GM12878 (cell line): ENCODE data around the gene TMEM14C. TPM values are rescaled to one million over a fixed set of nuclear protein-coding genes. Genes with fewer than 3 reads are reported as not detected.
A peak's percentile ranks its signal among the peaks of the same experiment; 100 is the strongest.

ENCODE experiments used
- CHD1 ChIP-seq: IDR thresholded peaks from 2 replicates; pipeline ENCODE4 v1.6.1; 2012; ENCODE audit warnings: low read depth, low read length, improper control_type of control experiment
- ETV6 ChIP-seq, 2 experiments: fragments of 450-650 bp in 1 of 2; IDR thresholded peaks in 1 of 2; conservative IDR thresholded peaks in 1 of 2; 2 replicates each; pipeline ENCODE4 v1.6.1; 2014; ENCODE audit warnings: antibody characterized with exemption in 1 of 2, borderline replicate concordance in 1 of 2, low read depth in 1 of 2, mild to moderate bottlenecking in 1 of 2, moderate library complexity in 1 of 2
- EZH2 ChIP-seq: IDR thresholded peaks from 2 replicates; pipeline ENCODE4 v1.6.1; 2012; ENCODE audit warnings: low read depth, mild to moderate bottlenecking, control low read depth, inconsistent platforms, low read length, borderline replicate concordance; ENCODE audit not compliant: control insufficient read depth
- MYB ChIP-seq: fragments of 150-350 bp; IDR thresholded peaks from 2 replicates; pipeline ENCODE4 v1.6.1; 2014; ENCODE audit warnings: mild to moderate bottlenecking, low read depth, low read length, borderline replicate concordance
- MYC ChIP-seq: IDR thresholded peaks from 2 replicates; pipeline ENCODE4 v1.6.1; 2011; ENCODE audit warnings: mild to moderate bottlenecking, low read length, moderate library complexity, inconsistent platforms; ENCODE audit not compliant: insufficient read depth, insufficient replicate concordance, insufficient read length, severe bottlenecking
- NFYB ChIP-seq: IDR thresholded peaks from 2 replicates; pipeline ENCODE4 v1.6.1; 2011; ENCODE audit warnings: low read depth, mild to moderate bottlenecking, low read length, improper control_type of control experiment, moderate library complexity; ENCODE audit not compliant: insufficient read depth
- NR2C1 ChIP-seq: fragments of 450-650 bp; IDR thresholded peaks from 2 replicates; pipeline ENCODE4 v1.6.1; 2017; ENCODE audit warnings: antibody characterized with exemption, mild to moderate bottlenecking, moderate library complexity
- NR2C2 ChIP-seq: IDR thresholded peaks from 2 replicates; pipeline ENCODE4 v1.6.1; 2011; ENCODE audit warnings: borderline replicate concordance, low read depth; ENCODE audit not compliant: control insufficient read depth, insufficient read length
- NR2F1 ChIP-seq: fragments of 450-650 bp; conservative IDR thresholded peaks from 2 replicates; pipeline ENCODE4 v1.6.1; 2017; ENCODE audit warnings: mild to moderate bottlenecking
- PAX5 ChIP-seq: IDR thresholded peaks from 2 replicates; pipeline ENCODE4 v1.6.1; 2011; ENCODE audit warnings: low read depth, low read length, borderline replicate concordance
- RB1 ChIP-seq: fragments of 450-650 bp; formaldehyde crosslinking; IDR thresholded peaks from 2 replicates; pipeline ENCODE4 v1.6.1; 2017; ENCODE audit warnings: mild to moderate bottlenecking, borderline replicate concordance
- SMAD1 ChIP-seq: fragments of 450-650 bp; IDR thresholded peaks from 2 replicates; pipeline ENCODE4 v1.6.1; 2018; ENCODE audit warnings: mild to moderate bottlenecking, low read depth; ENCODE audit not compliant: partially characterized antibody
- SREBF1 ChIP-seq: IDR thresholded peaks from 2 replicates; pipeline ENCODE4 v1.6.1; 2012; ENCODE audit warnings: mild to moderate bottlenecking, low read length
- ZNF217 ChIP-seq: fragments of 450-650 bp; IDR thresholded peaks from 2 replicates; pipeline ENCODE4 v1.6.1; 2017; ENCODE audit warnings: antibody characterized with exemption, mild to moderate bottlenecking
- ZNF622 ChIP-seq: fragments of 450-650 bp; IDR thresholded peaks from 2 replicates; pipeline ENCODE4 v1.6.1; 2017; ENCODE audit warnings: mild to moderate bottlenecking, inconsistent platforms
- polyA plus RNA-seq, 11 experiments: library from polyadenylated mRNA; depleted of rRNA in 4 of 11; unstranded in 6 of 11; stranded (reverse) in 5 of 11; fragments of >200 nt; fragmentation: Nextera tagmentation in 4 of 11; fragmentation: Illumina TruSeq in 1 of 11; extraction: Ambion mirVana in 4 of 11; extraction: Trizol in 1 of 11; gene quantifications; 1 replicate in 1 of 11; 2 replicates in 10 of 11; pipeline versions ENCODE4 v1.2.1 to v1.2.3, GENCODE V29; 2011 to 2016; ENCODE audit warnings: inconsistent platforms in 2 of 11, missing spikeins in 2 of 11, low read depth in 1 of 11
- total RNA-seq, 4 experiments: library from RNA; depleted of rRNA in 3 of 4; stranded (reverse); fragments of >200 nt in 3 of 4; fragmentation: Illumina TruSeq in 1 of 4; extraction: Trizol in 1 of 4; gene quantifications; 2 replicates each; pipeline versions ENCODE4 v1.2.1 to v1.2.3, GENCODE V29; 2013 to 2021
- TF ChIP-seq, protein P1 (sequence below), 3 experiments: IDR thresholded peaks in 2 of 3; conservative IDR thresholded peaks in 1 of 3; 2 replicates each; pipeline ENCODE4 v1.5.1; 2011; ENCODE audit warnings: low read depth in 3 of 3, low read length in 3 of 3, mild to moderate bottlenecking in 3 of 3, control low read depth in 2 of 3, moderate library complexity in 2 of 3, inconsistent platforms in 1 of 3, mixed read lengths in 1 of 3; ENCODE audit not compliant: control insufficient read depth in 2 of 3, insufficient read depth in 1 of 3; ENCODE audit errors: extremely low read depth in 1 of 3
- TF ChIP-seq, protein P2 (sequence below): fragments of 450-650 bp; formaldehyde crosslinking; IDR thresholded peaks from 2 replicates; pipeline ENCODE4 v1.4.0; 2022; ENCODE audit warnings: mild to moderate bottlenecking, moderate library complexity
- TF ChIP-seq, protein P3 (sequence below): IDR thresholded peaks from 2 replicates; pipeline ENCODE4 v1.6.1; 2011; ENCODE audit warnings: low read depth, mild to moderate bottlenecking, low read length, moderate library complexity, borderline replicate concordance; ENCODE audit errors: extremely low read depth
- TF ChIP-seq, protein P4 (sequence below): fragments of 450-650 bp; IDR thresholded peaks from 2 replicates; pipeline ENCODE4 v1.6.1; 2018; ENCODE audit warnings: mild to moderate bottlenecking, low read depth, moderate library complexity; ENCODE audit not compliant: partially characterized antibody
- TF ChIP-seq, protein P5 (sequence below): IDR thresholded peaks from 2 replicates; pipeline ENCODE4 v1.6.1; 2012; ENCODE audit warnings: low read depth, low read length, improper control_type of control experiment

Gene TMEM14C
- total and polyA plus RNA-seq, 10 of the 15 experiments (the other 5 are each of a cell fraction or from before 2014, with no cell fraction given), result 66.0 to 224 (median 134) TPM

DNA sequence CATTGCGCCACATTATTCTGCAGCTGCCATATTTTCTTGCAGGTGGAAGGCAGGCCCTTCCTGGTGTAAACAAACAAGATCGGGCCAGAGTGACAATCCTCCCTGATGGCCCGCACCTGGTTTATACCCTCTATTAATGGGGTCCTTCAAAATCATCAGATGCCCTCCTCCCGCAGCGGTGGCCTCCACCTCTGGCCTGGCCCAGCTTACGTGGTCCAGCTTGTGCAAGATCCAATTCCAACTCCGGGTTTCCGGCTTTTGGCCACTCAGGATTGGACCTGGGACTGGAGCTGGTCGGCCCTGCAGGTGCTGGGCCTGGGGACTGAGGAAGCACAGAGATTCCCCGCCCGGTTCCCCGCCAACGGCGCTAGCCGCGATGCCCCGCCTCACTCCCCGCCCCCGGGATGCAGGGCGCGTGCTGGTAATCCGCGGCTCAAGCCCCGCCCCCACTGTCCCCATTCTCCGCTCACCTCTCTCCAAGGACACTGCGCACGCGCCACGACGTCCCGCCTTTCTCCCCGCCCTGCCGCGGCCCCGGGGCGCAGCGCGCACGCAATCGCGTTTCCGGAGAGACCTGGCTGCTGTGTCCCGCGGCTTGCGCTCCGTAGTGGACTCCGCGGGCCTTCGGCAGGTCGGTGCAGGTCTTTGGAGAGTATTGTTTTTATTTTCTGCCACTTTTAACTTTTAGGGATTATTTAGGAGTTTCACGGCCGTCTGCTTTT lies 24.5 kb downstream of the TMEM14C start, which contains the start of gene TMEM14B (continued):
- TF ChIP-seq, protein P1, sequence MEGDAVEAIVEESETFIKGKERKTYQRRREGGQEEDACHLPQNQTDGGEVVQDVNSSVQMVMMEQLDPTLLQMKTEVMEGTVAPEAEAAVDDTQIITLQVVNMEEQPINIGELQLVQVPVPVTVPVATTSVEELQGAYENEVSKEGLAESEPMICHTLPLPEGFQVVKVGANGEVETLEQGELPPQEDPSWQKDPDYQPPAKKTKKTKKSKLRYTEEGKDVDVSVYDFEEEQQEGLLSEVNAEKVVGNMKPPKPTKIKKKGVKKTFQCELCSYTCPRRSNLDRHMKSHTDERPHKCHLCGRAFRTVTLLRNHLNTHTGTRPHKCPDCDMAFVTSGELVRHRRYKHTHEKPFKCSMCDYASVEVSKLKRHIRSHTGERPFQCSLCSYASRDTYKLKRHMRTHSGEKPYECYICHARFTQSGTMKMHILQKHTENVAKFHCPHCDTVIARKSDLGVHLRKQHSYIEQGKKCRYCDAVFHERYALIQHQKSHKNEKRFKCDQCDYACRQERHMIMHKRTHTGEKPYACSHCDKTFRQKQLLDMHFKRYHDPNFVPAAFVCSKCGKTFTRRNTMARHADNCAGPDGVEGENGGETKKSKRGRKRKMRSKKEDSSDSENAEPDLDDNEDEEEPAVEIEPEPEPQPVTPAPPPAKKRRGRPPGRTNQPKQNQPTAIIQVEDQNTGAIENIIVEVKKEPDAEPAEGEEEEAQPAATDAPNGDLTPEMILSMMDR (IDR thresholded peaks at IDR 0.05 in 2 of 3, conservative IDR thresholded peaks at IDR 0.05 in 1 of 3; ENCODE audit: control insufficient read depth in 2 of 3, extremely low read depth in 1 of 3, insufficient read depth in 1 of 3, low read depth in 3 of 3, low read length in 3 of 3), result no peak
- TF ChIP-seq ZNF217 (no peak), NR2C2 (no peak), ZNF622 (no peak), NR2C1 (no peak), NR2F1 (0 out of 2 replicates have a peak, but pooled peaks have one; percentile 36), CHD1 (no peak), SMAD1 (peak; percentile 73), NFYB (no peak), EZH2 (no peak), PAX5 (peak; percentile 37; the same call in 1 of the 2 replicates), MYB (no peak), RB1 (peak; percentile 79; the same call in 1 of the 2 replicates), SREBF1 (no peak), MYC (peak; percentile 75), ETV6 (conservative IDR thresholded peaks at IDR 0.05 in 1 of 2, IDR thresholded peaks at IDR 0.05 in 1 of 2; ENCODE audit: borderline replicate concordance in 1 of 2, low read depth in 1 of 2) (no peak)
- TF ChIP-seq, protein P2, sequence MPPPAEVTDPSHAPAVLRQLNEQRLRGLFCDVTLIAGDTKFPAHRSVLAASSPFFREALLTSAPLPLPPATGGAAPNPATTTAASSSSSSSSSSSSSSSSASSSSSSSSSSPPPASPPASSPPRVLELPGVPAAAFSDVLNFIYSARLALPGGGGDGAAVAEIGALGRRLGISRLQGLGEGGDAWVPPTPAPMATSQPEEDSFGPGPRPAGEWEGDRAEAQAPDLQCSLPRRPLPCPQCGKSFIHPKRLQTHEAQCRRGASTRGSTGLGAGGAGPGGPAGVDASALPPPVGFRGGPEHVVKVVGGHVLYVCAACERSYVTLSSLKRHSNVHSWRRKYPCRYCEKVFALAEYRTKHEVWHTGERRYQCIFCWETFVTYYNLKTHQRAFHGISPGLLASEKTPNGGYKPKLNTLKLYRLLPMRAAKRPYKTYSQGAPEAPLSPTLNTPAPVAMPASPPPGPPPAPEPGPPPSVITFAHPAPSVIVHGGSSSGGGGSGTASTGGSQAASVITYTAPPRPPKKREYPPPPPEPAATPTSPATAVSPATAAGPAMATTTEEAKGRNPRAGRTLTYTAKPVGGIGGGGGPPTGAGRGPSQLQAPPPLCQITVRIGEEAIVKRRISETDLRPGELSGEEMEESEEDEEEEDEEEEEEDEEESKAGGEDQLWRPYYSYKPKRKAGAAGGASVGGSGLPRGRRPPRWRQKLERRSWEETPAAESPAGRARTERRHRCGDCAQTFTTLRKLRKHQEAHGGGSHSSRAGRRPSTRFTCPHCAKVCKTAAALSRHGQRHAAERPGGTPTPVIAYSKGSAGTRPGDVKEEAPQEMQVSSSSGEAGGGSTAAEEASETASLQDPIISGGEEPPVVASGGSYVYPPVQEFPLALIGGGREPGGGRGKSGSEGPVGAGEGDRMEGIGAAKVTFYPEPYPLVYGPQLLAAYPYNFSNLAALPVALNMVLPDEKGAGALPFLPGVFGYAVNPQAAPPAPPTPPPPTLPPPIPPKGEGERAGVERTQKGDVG (CRISPR knock-in tag), result no peak
- TF ChIP-seq, protein P3, sequence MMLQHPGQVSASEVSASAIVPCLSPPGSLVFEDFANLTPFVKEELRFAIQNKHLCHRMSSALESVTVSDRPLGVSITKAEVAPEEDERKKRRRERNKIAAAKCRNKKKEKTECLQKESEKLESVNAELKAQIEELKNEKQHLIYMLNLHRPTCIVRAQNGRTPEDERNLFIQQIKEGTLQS, result no peak
- TF ChIP-seq, protein P4, sequence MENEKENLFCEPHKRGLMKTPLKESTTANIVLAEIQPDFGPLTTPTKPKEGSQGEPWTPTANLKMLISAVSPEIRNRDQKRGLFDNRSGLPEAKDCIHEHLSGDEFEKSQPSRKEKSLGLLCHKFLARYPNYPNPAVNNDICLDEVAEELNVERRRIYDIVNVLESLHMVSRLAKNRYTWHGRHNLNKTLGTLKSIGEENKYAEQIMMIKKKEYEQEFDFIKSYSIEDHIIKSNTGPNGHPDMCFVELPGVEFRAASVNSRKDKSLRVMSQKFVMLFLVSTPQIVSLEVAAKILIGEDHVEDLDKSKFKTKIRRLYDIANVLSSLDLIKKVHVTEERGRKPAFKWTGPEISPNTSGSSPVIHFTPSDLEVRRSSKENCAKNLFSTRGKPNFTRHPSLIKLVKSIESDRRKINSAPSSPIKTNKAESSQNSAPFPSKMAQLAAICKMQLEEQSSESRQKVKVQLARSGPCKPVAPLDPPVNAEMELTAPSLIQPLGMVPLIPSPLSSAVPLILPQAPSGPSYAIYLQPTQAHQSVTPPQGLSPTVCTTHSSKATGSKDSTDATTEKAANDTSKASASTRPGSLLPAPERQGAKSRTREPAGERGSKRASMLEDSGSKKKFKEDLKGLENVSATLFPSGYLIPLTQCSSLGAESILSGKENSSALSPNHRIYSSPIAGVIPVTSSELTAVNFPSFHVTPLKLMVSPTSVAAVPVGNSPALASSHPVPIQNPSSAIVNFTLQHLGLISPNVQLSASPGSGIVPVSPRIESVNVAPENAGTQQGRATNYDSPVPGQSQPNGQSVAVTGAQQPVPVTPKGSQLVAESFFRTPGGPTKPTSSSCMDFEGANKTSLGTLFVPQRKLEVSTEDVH, result no peak
- TF ChIP-seq, protein P5, sequence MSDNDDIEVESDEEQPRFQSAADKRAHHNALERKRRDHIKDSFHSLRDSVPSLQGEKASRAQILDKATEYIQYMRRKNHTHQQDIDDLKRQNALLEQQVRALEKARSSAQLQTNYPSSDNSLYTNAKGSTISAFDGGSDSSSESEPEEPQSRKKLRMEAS, result peak; percentile 67
